Fibroblast of skin of right quadriceps (primary cell): ENCODE results near the gene DNAH17.

Experiments
- DNase-seq: peaks from one replicate; pipeline ENCODE4 v3.0.0-alpha.2; 2013

Gene DNAH17

DNA sequence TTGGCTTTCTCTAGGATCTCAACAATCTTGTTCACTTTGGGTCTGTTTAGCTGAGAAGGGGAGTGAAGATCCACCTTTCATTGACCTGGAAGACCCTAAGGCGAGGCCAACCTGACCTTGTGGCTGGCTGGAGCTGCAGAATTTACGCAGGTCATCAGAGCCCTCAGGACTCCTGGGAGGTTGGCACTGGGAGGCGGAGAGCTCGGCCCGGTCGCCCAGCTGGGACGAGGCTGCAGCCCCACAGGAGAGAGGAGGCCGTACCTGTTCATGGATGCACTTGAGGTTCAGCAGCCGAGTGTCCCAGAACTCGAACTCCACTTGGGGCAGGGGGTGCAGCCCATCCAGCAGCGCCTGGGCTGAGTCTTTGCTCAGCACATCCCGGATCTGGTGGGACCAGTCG is 5.9 kb downstream of the DNAH17 start:
- no peak for DNase-seq

DNA sequence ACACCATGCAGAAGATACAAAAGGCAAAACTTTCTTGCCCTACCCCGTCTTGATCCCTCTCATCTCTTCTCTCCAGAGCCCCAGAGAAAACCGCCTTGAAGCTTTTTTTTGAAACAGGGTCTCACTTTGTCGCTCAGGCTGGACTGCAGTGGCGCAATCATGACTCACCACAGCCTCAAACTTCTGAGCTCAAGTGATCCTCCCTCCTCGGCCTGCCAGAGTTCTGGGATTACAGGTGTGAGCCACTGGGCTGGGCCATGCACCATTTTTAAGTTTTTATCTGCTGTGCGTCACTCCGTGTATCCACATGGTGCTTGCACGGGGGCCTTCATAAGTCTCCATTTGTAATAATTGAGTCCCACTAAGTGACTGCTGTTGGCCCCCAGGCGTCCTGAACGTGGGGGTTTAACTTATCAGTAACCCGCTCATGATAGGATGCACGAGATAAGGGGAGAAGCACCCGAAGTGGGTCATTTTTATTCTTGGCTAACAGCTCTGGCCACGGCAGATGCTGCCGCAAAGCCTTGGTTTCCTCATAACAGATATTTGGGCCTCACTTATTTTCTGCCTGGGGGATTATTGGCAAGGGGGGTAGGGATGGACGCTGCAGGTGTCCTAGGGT is 8.6 kb downstream of the DNAH17 start:
- DNase-seq: peak; percentile 31

DNA sequence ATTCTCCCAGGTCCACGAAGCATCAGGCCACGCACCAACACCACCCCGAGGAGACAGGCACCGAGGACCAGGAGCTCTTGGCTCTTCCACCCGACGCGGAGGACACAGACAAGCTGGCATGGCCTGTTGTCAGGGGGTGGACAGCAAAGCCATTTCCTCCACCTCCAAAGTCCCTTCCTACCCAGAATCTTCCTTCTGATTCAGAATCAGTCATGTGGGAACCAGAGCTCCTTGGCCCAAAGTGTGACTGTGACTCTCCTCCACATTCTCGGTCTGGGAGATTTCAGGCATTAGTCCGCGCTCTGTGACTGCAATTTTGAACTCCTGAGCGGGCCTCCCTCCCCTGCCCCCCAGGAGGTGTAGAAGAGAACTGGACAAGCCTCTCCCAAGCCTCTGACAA is 9.2 kb downstream of the DNAH17 start:
- DNase-seq: no peak

DNA sequence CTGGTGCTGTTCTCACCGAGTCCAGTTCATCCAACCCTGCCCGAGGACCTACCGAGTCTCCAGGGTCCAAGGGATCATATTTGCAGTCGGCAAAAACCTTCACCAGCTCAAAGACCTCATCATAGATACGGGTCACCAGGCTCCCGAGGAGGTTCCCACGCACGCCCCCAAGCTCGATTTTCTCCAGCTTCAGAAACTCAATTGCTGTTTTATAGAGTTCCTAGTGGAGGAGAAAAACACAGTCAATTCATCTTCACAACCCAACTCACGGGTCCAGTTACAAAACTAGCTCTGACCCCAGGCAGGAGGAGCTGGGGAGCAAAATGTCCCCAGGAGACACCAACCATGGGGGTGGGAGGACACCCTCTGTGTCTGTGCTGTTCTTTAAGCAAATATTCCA is 10.2 kb downstream of the DNAH17 start:
- DNase-seq: no peak

DNA sequence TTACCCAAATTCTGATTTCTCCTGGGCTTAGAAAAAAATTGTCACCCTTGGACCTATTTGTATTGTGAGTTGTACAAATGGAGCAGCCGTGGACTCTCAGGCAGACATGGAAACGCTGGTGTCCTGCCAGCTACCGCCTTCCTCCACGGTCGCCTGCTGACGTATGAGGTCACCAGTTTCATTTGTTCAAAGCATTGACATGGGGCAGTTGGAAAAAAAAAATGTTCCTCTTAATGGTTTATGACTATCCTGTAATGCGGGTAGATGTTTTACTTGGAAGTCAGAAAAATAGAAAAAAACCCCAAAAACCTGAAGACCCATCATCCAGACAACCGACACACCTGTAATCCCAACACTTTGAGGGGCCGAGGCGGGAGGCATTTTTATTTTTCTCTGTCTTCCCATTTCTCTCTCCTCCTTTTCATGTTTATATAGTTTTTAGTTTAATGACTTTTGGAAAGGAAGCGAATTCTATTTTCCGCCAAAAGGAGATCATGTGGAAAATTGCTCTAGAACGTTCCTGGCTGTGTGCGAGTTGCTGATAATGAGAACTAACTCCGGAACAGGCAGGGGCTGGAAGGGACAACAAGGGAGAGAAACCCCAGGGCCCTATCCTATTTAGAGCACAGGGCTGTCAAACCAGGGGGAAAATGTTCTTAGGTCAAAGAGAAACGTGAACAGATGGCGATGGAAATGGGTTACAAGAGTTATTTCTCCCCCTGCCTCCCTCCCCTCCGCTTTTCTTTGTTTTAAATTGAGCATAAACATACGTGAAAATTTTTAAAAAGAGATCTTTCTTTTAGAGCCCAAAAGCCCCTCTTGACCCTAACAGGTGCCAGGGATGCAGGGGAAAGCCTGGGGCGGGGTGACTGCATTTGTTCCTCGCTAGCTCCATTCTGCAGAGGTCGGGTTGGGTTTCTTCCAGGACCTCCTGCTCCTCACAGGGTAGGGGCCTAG is 13.7 kb downstream of the DNAH17 start:
- no peak for DNase-seq

DNA sequence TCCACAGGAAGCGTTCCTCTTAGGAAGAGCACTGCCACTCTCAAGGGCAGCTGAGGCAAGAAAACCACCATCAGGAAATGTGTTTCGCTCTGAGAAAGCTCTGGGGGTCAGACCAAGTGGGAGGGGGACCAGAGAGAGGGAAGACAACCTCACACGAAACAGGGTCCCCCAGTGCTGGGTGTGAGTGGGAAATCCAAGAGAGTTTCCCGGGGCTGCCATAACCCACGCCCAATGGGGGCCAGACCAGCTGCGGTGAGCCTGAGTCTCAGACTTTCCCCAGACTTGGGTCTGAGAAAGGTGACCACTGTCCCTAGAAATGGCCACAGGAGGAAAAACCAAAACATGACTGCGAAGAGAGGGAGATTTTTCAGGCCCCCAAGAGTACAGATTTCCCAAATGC is 14.5 kb downstream of the DNAH17 start:
- no peak for DNase-seq

DNA sequence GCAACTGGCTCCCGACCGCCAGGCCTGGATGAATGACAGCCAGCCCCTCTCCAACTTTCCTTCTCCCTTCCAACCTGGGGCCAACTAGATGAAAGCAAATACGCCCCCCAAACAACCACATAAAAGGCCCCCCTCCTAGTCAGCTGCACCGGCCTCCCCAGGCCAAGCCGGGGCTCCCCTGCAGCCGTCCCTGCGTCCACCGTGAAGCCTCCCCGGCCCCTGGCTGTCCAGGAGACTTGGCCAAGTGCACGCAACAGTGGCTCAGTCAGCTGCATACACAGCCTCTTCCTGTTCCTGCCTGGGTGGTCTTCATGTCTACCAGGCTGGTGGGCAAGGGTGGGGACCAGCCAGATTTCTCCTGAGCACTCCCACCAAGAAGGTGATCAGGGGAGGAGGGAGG is 16.0 kb downstream of the DNAH17 start:
- DNase-seq: no peak

DNA sequence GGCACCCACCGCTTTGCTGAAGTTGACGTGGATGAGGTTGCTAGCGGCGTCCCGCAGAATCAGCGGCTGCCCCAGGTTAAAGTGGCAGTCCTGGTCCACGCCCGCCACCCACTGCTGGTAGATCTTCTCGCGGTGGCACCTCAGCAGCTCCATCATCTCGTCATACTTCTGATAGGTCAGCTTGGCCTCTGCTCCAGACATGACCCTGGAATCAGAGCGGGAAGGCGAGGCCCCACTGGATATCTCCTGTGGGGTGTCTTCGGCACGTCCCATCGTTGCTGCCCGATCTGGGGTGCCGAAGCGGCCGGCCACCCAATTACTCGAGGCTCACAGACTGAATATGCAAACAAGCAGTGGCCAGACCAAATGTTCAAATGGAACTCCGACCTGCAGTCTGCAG is 16.5 kb downstream of the DNAH17 start:
- DNase-seq: no peak

DNA sequence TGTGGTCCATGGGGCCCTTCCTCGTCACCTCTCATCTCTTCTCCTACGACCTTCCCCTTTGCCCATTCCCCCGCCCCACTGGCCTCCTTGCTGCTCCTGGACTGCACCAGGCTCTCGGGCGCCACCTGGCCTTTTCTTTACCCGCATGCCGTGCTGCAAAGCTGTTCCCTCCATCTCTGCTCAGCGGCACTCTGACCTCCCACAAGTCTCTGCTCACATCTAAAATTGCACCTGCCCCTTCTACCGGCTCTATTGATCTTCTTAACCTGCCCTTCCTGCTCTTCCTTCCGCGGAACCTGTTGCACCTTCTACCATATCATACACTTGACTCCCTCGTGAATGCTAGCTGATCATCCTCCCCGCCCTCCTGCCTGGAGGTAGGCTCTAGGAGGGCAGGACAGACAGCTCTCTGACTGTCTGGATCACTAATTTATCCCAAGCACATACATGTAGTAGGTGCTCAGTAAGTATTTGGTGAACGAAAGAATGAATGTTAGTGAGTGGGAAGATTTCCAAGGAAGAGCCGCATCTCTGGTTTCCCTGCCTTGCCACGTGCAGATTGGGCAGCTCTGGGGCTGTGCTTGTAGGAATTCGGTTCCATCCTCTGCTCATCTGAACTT is 17.3 kb downstream of the DNAH17 start:
- no peak for DNase-seq

DNA sequence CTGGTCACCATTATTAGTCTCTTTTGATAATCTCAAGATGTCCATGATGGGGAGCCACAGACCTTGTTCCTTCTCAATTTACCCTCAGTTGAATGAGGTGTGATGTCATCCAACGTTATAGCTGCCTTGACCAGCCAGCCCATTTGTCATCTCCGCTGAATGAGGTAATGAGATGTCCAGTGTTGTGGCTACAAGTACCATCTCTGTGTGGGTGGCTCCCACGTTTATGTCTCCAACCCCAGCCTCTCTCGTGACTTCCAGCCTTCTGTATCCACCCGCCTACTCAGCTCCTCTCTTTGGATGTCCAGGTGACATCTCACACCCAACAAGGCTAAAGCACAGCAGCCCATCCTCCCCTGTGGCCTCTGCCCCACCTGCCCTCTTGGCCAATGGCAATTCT is 18.2 kb downstream of the DNAH17 start:
- no peak for DNase-seq

DNA sequence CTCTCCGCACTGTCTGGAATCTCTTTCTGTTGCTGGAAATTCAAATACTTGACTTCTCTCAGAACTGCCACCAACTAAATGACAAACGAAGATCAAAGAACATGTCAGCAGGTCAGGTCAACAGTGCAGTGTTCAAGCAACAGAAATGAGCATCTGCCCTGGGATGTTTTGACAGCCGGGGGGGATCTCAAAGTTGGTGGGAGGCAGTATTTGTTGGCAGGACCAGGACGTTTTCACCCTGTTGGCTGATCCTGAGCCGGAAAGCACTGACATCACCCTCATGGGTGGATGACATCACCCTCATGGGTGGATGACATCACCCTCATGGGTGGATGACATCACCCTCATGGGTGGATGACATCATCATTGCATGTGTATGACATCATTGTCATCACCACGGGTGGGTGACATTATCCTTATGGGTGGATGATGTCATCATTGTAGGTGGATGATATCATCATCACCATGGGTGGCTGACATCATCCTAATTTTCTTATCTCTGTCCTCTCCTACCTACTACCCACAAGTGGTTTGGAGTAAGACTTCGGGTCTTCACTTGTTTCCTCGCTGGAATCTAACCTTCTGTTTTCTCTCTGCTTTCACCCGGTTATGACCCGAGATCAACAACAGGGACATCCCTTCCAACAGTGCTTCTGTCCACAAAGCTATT is 18.9 kb downstream of the DNAH17 start:
- DNase-seq: peak; percentile 6

DNA sequence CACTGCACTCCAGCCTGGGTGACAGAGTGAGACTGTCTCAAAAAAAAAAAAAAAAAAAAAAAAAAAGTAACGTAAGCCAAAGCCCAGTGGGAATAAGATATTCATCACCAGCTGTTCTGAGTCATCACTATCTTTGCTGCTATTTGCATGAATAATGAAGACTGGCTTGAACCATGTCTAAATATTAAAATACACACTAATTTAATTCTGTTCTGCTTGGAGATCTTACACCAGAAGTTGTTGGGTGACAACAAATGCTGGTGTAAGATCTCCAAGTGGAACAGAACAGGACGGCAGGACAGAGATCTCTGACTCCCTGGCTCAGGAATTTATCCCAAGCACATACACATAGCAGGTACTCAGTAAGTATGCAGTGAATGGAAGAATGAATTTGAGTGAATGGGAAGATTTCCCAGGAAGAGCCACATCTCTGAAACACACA is 19.6 kb downstream of the DNAH17 start:
- peak; percentile 75 for DNase-seq

DNA sequence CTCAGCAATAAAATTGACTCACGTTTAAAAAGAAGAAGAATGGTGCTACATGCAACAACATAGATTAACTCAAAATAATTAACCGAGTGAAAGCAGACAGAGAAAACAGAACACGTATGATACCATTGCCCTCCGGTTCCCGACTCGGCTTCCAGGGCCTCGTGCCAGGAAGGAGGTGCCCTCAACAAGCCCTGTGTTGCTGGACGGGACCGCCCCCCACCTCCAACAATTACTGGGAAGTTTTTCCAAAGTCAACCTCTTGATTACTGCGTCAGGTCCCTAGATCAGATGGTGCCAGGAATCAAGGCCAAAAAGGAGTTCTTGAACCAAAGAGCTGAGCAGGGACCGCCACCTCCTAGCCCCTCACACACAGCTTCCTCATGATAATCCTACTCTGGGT is 20.4 kb downstream of the DNAH17 start:
- DNase-seq: no peak

DNA sequence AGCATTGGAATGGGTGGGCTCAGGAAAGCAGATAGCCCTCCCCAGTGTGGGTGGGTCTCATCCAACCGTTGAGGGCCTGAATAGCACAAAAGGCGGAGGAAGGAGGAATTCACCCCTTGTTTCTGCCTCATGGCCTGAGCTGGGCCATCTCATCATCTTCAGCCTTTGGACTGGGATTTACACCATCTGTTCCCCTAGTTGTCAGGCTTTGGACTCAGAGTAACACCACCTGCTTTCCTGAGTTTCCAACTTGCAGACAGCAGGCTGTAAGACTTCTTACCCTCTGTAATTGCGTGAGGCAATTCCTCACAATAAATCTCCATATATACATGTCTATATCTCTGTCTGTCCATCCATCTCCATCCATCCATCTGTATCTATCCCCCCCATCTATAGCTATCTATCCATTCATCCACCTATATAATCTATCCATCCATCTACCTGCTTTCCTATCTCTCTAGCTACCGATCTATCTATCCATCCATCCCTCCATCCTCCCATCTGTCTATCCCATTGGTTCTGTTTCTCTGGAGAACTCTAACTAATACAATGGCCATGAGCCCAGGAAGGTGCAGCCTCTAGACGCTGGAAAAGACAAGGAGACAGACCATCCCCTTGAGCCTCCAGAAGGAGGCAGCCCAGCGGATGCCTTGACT is 21.3 kb downstream of the DNAH17 start:
- no peak for DNase-seq

DNA sequence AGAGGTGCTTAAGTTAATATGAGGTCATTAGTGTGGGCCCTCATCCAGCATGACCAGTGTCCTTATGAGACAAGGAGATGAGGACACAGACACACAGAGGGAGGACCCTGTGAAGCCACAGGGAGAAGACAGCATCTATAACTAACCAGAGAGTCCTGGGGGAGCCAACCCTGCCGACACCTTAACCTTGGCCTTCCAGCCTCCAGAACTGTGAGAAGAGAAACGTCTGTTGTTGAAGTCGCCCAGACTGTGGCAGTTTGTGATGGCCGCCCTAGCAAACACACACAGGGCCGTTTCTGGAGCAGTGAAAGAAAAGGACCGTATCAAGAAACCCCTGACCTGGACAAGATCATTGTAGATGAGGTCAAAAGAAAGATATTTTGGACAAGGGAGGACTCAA is 26.7 kb downstream of the DNAH17 start:
- DNase-seq: no peak

DNA sequence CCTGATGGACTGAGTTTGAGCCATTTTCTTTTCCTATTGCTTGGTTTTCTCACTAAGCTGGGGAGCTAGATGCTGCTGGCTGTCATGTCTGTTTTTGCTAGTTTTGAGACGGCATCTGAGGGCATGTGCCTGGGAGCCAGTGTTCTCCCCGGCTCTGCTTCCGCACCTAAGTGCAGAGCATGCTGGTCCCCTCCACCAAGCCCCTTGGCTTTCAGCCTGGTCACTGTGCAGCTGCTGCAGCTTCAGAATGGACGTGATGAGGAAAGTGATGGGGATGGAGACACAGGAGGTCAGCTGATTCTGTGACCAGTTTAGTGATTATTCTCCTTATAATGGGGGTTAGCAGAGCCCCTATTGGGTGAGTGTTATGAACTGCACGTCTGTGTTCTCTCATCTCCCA is 28.5 kb downstream of the DNAH17 start:
- no peak for DNase-seq

DNA sequence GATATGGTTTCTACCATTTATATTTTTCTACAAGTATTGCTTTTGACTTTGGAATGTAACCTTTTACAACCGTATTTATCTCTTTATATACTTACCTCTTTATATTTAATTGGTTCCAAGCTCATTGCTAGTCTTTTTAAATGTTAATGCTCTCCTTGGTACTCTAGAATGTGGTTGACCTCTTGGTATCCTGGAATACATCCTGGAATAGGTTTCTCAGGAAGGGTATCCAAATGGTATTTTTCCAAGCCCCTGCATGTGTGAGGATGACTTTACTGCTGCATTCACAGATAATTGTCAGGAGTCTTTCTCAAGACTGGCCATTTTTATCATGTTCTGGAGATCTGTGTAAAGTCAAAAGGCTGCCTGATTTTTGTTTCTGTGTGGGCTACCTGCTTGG is 30.2 kb downstream of the DNAH17 start:
- DNase-seq: no peak

DNA sequence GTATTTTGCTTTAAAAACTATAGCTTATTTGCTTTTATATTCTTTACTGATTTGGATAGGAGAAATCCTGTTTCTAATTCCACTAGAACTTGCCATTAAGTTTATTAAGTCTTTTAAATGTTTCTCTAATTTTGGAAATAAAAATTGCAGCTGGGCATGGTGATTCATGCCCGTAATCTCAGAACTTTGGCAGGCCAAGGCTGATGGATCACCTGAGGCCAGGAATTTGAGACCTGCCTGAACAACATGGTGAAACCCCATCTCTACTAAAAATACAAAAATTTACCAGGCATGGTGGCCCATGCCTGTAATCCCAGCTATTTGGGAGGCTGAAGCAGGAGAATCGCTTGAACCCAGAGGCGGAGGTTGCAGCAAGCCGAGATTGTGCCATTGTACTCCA is 30.7 kb downstream of the DNAH17 start:
- DNase-seq: no peak

DNA sequence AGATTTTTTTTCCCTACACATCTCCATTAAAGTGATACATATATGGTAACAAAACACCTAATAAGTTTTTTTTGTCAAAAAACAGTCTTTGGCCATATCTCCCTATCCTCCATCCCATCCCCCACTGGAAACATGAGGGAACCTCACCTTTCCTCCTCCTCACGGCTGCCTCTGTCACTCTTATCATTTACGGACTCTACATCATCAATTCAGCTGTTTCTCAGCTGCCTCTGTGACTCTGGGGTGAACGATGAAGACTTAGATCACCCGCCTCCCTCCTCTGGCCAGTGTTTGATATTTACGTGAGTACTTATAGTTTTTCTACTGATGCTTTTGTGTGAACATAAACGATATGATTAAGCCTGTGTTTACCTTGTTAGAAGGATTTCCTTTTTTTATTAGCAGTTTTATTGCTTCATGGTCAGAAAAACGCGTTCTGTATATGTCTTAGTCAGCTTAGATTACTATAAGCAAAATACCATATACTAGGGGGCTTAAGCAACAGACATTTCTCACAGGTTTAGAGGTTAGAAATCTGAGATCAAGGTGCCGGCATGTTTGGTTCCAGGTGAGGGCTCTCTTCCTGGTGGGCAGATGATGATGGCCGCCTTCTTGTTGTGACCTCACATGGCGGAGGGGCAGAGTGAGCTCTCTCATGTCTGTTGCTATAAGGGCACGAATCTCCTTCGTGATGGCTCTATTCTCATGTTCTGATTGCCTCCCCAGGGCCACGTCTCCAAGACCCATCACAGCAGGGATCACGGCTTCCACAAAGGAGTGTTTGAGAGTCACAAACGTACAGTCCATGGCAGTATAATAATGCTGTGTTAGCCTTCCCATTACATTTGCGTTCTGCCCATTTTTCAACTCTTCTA is 32.1 kb downstream of the DNAH17 start:
- no peak for DNase-seq

DNA sequence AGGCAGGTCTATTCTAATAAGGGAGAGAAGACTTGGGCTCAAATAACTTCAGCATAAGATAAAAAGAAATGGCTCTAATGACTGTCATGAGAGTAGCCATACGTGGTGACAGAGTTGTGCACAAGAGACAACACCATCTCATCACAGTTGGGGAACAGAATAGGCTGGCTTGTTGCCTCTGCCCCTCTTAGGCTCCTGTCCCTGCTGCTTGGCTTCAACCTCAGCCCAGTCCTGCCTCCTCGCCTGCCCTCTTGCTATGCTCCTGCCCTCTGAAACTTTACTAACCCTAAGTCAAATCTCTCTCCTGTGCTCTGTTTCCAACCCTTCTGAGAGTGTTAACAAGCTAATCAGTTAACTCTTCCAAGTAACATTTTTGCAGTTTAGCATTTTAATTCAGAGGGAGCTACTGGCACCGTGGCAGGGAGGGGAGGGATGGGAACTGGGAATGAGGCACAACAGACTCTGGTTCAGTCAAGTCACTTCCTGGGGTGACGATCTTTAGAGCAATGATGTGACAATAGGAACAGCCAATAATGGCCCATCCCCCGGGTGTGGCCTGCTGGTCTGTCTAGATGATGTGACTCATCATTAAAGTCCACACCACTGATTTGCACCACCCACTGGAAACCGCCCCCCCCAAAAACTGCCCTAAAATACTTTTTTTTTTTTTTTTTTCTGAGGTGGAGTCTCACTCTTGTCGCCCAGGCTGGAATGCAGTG is 35.5 kb downstream of the DNAH17 start:
- DNase-seq: peak; percentile 7

DNA sequence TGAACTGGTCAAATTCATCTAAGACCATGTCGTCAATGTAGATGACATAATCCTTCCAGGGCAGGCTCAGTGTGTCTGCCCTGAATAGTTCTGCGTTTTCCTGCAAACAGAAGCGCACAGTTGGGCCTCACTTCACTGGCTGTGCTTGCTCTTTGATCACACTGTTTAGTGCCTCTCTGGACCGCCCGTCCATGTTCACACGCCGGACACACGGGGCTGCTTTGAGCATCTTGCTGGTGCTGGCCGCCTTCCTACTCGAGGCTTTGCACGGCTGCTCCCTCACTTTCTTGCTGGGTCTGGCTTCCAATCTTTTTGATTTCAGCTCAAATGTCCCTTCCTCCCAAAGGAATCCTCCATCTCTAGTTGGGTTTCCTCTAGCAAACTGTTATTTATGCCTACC is 37.4 kb downstream of the DNAH17 start:
- DNase-seq: no peak
